Choroid plexus epithelial cell (primary cell): ENCODE results near the gene IGF2.

Source experiments
- DNase-seq: peaks from one replicate; pipeline ENCODE4 v3.0.0-alpha.2; 2010; ENCODE audit warnings: low read depth
- H3K4me3 ChIP-seq: 2 replicates; pipeline ENCODE4 v1.5.1; 2011; ENCODE audit warnings: low read depth, mild to moderate bottlenecking, control low read depth, low read length, moderate library complexity
- CTCF ChIP-seq: conservative IDR thresholded peaks from 2 replicates; pipeline ENCODE4 v1.5.1; 2011; ENCODE audit warnings: low read depth, mild to moderate bottlenecking, control low read depth, inconsistent platforms, low read length, moderate library complexity

IGF2 gene

GRCh38 chr11:2106583-2107209, 32.5 kb downstream of the IGF2 start:
- TF ChIP-seq CTCF = no peak
- DNase-seq = no peak
- H3K4me3 ChIP-seq = no peak overlapping the region

- DNase-seq = no peak
- H3K4me3 ChIP-seq = no peak overlapping the region
- no peak for TF ChIP-seq CTCF
These were observed 33.7 kb downstream of the IGF2 start for GRCh38 chr11:2105511-2105910.

GRCh38 chr11:2104524-2105440, 34.4 kb downstream of the IGF2 start:
- no peak for DNase-seq

GRCh38 chr11:2103668-2104523, 35.3 kb downstream of the IGF2 start:
- DNase-seq = no peak
- no peak overlapping the region for H3K4me3 ChIP-seq
- no peak for TF ChIP-seq CTCF

More at GRCh38 chr11:2104524-2105440, 34.4 kb downstream of the IGF2 start:
- no peak overlapping the region for H3K4me3 ChIP-seq
- TF ChIP-seq CTCF = no peak

GRCh38 chr11:2102883-2103213, 36.3 kb downstream of the IGF2 start:
- DNase-seq = no peak
- no peak for TF ChIP-seq CTCF
- H3K4me3 ChIP-seq = no peak overlapping the region

GRCh38 chr11:2102132-2102882, 36.9 kb downstream of the IGF2 start:
- H3K4me3 ChIP-seq = no peak overlapping the region
- no peak for DNase-seq
- TF ChIP-seq CTCF = no peak
